GM21717 (cell line): ENCODE data around the gene RNASEH2A.

Source experiments
- ATAC-seq: cut with Tn5 transposase; IDR thresholded peaks from one replicate; pipeline ENCODE4 v1.9.1; 2021; ENCODE audit warnings: mild to moderate bottlenecking, moderate library complexity; ENCODE audit not compliant: unreplicated experiment

RNASEH2A gene

GRCh38 chr19:12858041-12858928 lies 51.9 kb downstream of the RNASEH2A start:
- no peak for ATAC-seq

- no peak for ATAC-seq
Measured at GRCh38 chr19:12859546-12859945, 53.2 kb downstream of the RNASEH2A start.
